ENCODE measurements around the gene SDK1. TPM values are rescaled to one million over a fixed set of nuclear protein-coding genes. Genes with fewer than 3 reads are reported as not detected.

SDK1 gene
- total RNA-seq, 1 experiment from 2014 or later = 9.3 TPM

GRCh38 chr7:4029941-4030340 is 728.9 kb downstream of the SDK1 start:
- ATAC-seq (no peak), DNase-seq (ENCODE audit: low spot score) (no peak)
- Mint-ChIP-seq H3K27me3 (ENCODE audit: low read depth) (no peaks in the 10 kb centered on the region), H3K4me3 (no peak overlapping the region), H3K36me3 (no peaks in the 10 kb centered on the region), H3K4me1 (peaks cover 38% of the 10 kb centered on the region), H3K9me3 (no peaks in the 10 kb centered on the region), H3K27ac (no peak overlapping the region)
- CTCF ChIA-PET = no interaction called here
- POLR2A ChIA-PET = no interaction called here
- no peak for TF ChIP-seq HMGXB4 (CRISPR knock-in tag; IDR thresholded peaks at IDR 0.05)
- no peak for TF ChIP-seq ATF3 (CRISPR knock-in tag; conservative IDR thresholded peaks at IDR 0.05)
- TF ChIP-seq PRDM15 (CRISPR knock-in tag; IDR thresholded peaks at IDR 0.05) = no peak
- no peak for TF ChIP-seq TP53 (CRISPR knock-in tag; IDR thresholded peaks at IDR 0.05)
- TF ChIP-seq E2F4 (CRISPR knock-in tag; IDR thresholded peaks at IDR 0.05; ENCODE audit: borderline replicate concordance, low read depth) = no peak
- no peak for TF ChIP-seq ZNF416 (CRISPR knock-in tag; IDR thresholded peaks at IDR 0.05)
- no peak for TF ChIP-seq AFF4 (CRISPR knock-in tag; IDR thresholded peaks at IDR 0.05; ENCODE audit: borderline replicate concordance)
- no peak for TF ChIP-seq ZNF219 (CRISPR knock-in tag; IDR thresholded peaks at IDR 0.05; ENCODE audit: borderline replicate concordance)
- no peak for TF ChIP-seq IRF2 (CRISPR knock-in tag; IDR thresholded peaks at IDR 0.05; ENCODE audit: borderline replicate concordance, low read depth)
- TF ChIP-seq EMX1 (CRISPR knock-in tag; IDR thresholded peaks at IDR 0.05) = no peak
- TF ChIP-seq TEAD1 (CRISPR knock-in tag; IDR thresholded peaks at IDR 0.05) = no peak
- no peak for TF ChIP-seq HMGA2 (CRISPR knock-in tag; IDR thresholded peaks at IDR 0.05)
- no peak for TF ChIP-seq ELF4 (CRISPR knock-in tag; IDR thresholded peaks at IDR 0.05; ENCODE audit: low read depth)
- no peak for TF ChIP-seq MYBL2 (CRISPR knock-in tag; IDR thresholded peaks at IDR 0.05)
- TF ChIP-seq USF2 (CRISPR knock-in tag; IDR thresholded peaks at IDR 0.05) = no peak
- TF ChIP-seq ZNF425 (CRISPR knock-in tag; conservative IDR thresholded peaks at IDR 0.05) = no peak
- TF ChIP-seq ATF2 (CRISPR knock-in tag; IDR thresholded peaks at IDR 0.05; ENCODE audit: borderline replicate concordance, low read depth) = no peak
- no peak for TF ChIP-seq NR1H2 (CRISPR knock-in tag; IDR thresholded peaks at IDR 0.05)
- no peak for TF ChIP-seq TCF7 (CRISPR knock-in tag; IDR thresholded peaks at IDR 0.05; ENCODE audit: low read depth)

All from WTC11 (cell line).